Right lobe of liver (tissue), 4 donors: ENCODE data around the gene EPB41L1.

Experiments used
- POLR2A ChIP-seq: fragments of 450-650 bp; IDR thresholded peaks from one replicate; pipeline ENCODE4 v1.6.1; 2017; ENCODE audit warnings: antibody characterized with exemption, mild to moderate bottlenecking
- TF ChIP-seq, protein P1 (sequence below), 4 donors: fragments of 200-600 bp in 3 of 4; fragments of 450-650 bp in 1 of 4; IDR thresholded peaks; one replicate each; pipeline versions ENCODE4 v1.5.1 to v1.8.0; 2016 to 2022; ENCODE audit warnings: antibody characterized with exemption in 4 of 4, mild to moderate bottlenecking in 2 of 4
- donor health status: DM: no; HTN: no; CAD: no.
- donor health status: DM: no; HTN: no; CAD: no.
- donor health status: DM: no; HTN: yes; CAD: no.

DNA sequence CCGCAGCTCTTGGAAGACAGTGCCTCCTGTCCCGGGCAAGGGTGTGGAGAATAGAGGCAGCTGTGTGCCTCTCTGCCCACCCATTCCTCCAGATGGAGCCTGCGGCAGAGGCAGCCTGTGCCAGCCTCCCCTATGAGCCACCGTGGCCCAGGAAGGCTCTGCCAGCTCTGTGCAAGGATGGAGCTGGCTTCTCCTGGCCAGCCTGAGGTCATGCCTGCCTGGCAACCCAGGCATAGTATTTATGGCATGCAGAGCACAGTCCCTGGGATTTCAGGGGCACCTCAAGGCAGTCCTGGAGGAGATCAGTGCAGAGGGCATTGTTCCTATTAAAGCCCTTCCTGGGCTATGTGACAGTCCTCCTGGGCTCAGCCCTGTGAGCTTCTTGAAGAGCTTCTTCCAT lies 1.5 kb downstream of the EPB41L1 start:
- TF ChIP-seq, protein P1, sequence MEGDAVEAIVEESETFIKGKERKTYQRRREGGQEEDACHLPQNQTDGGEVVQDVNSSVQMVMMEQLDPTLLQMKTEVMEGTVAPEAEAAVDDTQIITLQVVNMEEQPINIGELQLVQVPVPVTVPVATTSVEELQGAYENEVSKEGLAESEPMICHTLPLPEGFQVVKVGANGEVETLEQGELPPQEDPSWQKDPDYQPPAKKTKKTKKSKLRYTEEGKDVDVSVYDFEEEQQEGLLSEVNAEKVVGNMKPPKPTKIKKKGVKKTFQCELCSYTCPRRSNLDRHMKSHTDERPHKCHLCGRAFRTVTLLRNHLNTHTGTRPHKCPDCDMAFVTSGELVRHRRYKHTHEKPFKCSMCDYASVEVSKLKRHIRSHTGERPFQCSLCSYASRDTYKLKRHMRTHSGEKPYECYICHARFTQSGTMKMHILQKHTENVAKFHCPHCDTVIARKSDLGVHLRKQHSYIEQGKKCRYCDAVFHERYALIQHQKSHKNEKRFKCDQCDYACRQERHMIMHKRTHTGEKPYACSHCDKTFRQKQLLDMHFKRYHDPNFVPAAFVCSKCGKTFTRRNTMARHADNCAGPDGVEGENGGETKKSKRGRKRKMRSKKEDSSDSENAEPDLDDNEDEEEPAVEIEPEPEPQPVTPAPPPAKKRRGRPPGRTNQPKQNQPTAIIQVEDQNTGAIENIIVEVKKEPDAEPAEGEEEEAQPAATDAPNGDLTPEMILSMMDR (IDR thresholded peaks at IDR 0.05): no peak
- TF ChIP-seq POLR2A: no peak
